Calu3 (cell line): ENCODE measurements around the gene RPS26. TPM values are rescaled to one million over a fixed set of nuclear protein-coding genes. Genes with fewer than 3 reads are reported as not detected.

Source experiments
- BruUV-seq: library from RNA; stranded (reverse); fragments of 400-500 nt; replicated peaks from 2 replicates; lab custom pipeline; 2021; lab: Mats Ljungman, UMichigan
- CTCF ChIA-PET: fragments of 300-600 bp; sonication (Branson Sonifier 250); formaldehyde crosslinking; loops from one replicate; lab custom pipeline; 2022; ENCODE audit warnings: antibody characterized with exemption; lab: Charles Lee
- DNase-seq: peaks from one replicate; pipeline ENCODE4 v3.0.0; 2022
- H3K27ac Mint-ChIP-seq: one replicate; pipeline ENCODE4 v1.8.0; 2022; ENCODE audit warnings: mixed read lengths; ENCODE audit not compliant: unreplicated experiment
- H3K27me3 Mint-ChIP-seq: one replicate; pipeline ENCODE4 v1.8.0; 2022; ENCODE audit warnings: mixed read lengths; ENCODE audit not compliant: unreplicated experiment
- H3K36me3 Mint-ChIP-seq: one replicate; pipeline ENCODE4 v1.8.0; 2022; ENCODE audit warnings: mild to moderate bottlenecking, moderate library complexity, mixed read lengths; ENCODE audit not compliant: insufficient read depth, unreplicated experiment
- H3K4me1 Mint-ChIP-seq: one replicate; pipeline ENCODE4 v1.8.0; 2022; ENCODE audit warnings: mild to moderate bottlenecking, low read depth, mixed read lengths; ENCODE audit not compliant: unreplicated experiment
- H3K4me3 Mint-ChIP-seq: one replicate; pipeline ENCODE4 v1.8.0; 2022; ENCODE audit warnings: mild to moderate bottlenecking, low read depth, moderate library complexity, mixed read lengths; ENCODE audit not compliant: unreplicated experiment
- H3K9me3 Mint-ChIP-seq: one replicate; pipeline ENCODE4 v1.8.0; 2022; ENCODE audit warnings: low read depth, mixed read lengths; ENCODE audit not compliant: unreplicated experiment
- CTCF ChIP-seq: fragments of 200-600 bp; IDR thresholded peaks from one replicate; pipeline ENCODE4 v1.8.0; 2022; ENCODE audit warnings: antibody characterized with exemption; ENCODE audit not compliant: unreplicated experiment
- intact Hi-C: fragments of 100-400 bp; cut with micrococcal nuclease; formaldehyde crosslinking; loops from one replicate; pipeline ENCODE4 v1.10.0; 2022; ENCODE audit not compliant: unreplicated experiment
- total RNA-seq: library from RNA; stranded (reverse); gene quantifications from 2 replicates; pipeline ENCODE4 v1.2.3, GENCODE V29; 2022

RPS26 gene
- total RNA-seq, 1 experiment from 2014 or later: 50.7 TPM

DNA sequence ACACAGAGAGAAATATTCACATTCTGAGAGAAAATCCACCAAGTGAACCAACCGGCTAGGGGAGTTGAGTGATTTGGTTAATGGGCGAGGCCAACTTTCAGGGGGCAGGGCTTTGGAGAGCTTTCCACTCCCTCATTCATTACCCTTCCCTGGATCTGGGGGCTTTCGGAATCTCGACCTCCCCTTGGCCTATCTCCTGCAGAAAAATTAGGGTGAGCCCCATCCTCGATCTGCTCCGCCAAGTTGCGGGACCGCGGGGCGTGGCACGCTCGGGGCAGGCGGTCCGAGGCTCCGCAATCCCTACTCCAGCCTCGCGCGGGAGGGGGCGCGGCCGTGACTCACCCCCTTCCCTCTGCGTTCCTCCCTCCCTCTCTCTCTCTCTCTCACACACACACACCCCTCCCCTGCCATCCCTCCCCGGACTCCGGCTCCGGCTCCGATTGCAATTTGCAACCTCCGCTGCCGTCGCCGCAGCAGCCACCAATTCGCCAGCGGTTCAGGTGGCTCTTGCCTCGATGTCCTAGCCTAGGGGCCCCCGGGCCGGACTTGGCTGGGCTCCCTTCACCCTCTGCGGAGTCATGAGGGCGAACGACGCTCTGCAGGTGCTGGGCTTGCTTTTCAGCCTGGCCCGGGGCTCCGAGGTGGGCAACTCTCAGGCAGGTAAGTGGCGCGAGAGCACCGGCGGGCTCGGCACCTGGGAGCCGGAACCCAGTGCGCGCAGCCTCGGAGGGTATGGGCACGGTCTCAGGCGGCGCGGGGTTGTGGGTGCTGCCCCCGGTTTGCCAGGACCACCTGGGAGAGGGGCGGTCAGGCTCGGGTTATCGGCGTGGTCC is 38.2 kb downstream of the RPS26 start, which contains the start of gene ERBB3:
ERBB3 (plus strand) TSS at position 443 of the 833 bp plus-strand sequence; CDS start at position 579, 136 bp downstream.
- no peak for TF ChIP-seq CTCF
- intact Hi-C loops: loop anchor here (1.0 kb wide), 1 partner anchor 33 kb away; no protein-coding TSS in a partner anchor
- Mint-ChIP-seq H3K27me3 (no peaks in the 10 kb centered on the region), H3K4me1 (peaks cover 24% of the 10 kb centered on the region), H3K36me3 (peaks cover 52% of the 10 kb centered on the region), H3K4me3 (peak within 1 kb of the TSS; percentile 99), H3K27ac (peak within 1 kb of the TSS; percentile 95), H3K9me3 (no peaks in the 10 kb centered on the region)
- BruUV-seq: no TSS peak
- CTCF ChIA-PET: interaction anchor here (0.5 to 1.7 kb wide), 14 partner anchors 11 to 416 kb away, joined by 3 to 23 read pairs (median 4); partner anchors contain the start of genes ORMDL2, PA2G4, SARNP and SMARCC2
- DNase-seq: peak; percentile 94

DNA sequence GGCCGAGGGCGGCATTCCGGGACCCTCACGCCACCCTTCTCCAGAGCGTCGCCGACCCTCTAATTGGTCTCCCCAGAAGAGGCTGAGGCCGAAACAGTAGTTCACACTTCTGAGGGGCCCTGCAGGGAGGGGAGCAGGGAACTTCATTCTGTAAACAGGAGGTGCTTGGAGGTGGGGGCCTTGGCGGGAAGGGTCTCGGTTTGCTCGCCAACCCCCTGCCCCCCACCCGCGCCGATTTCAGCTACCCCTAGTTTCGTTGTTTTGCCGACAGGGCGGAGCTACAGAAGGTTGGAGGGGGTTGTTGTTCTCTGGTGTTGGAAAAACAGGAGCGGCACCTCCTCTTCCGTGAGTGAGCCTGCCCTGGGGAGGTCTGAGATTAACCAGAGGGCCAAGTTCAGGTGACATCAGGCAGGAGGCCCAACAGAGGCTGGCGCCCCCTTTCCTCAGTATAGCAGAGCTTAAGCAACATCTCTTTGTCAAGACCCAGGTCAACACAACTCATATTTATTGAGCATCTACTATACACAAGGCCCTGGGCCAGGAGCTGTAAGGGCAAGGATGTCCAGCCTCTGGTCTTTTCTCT is 38.9 kb downstream of the RPS26 start:
- Mint-ChIP-seq H3K9me3 (no peaks in the 10 kb centered on the region), H3K27me3 (no peaks in the 10 kb centered on the region), H3K4me3 (peak overlapping the region; percentile 99), H3K36me3 (peaks cover 59% of the 10 kb centered on the region), H3K4me1 (peaks cover 24% of the 10 kb centered on the region), H3K27ac (peak overlapping the region; percentile 95)
- intact Hi-C loops: no loop called here
- peak; percentile 55 for DNase-seq
- CTCF ChIA-PET: interaction anchor here (0.7 to 1.7 kb wide), 7 partner anchors 10 to 263 kb away, joined by 3 to 6 read pairs (median 3); partner anchors contain the start of genes ORMDL2, PA2G4 and SARNP
- TF ChIP-seq CTCF: no peak
- no TSS peak for BruUV-seq

DNA sequence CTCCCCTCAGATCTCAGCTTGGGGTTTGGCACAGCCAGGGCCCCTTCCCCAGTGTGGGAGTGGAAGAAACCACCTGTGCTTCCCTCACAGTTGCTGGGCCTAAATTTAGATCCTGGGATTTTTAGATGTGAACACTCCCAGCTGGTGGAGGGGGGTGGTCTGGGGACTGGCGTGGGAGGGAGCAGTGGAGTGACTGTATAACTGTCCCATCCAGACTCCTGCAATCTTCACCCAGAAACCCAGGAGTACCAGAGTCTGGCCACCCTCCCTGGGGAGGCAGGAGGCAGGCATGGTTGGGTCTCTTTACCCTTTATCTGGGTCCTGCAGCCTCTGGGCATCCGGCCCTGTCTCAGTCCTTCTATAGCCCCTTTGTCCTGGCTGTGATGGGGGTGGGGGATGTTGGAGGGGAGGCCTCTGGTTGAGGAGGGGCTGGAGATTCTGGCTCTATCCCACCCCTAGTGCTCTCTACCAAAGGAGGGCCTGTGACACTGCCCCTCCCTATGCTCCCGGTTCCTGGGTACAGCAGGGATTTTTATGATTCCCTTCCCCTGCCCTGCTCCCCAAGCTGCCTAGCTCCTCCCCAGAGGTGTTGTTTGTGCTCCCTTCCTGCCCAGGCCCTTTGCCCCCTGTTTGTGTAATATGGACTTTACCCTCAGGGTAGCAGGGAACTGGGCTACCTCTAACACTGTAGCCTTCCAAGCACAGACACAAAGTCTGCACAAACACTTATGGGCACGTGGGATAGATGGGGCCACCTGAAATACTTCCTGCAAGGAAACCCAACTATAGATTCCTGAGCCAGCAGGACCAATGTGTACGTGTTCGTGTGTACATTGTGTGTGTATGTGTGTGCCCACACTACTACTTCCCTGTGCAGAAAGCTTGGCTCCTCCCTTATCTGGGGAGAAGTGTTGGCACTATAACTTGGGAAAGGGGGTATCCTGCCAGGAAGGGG is 40.0 kb downstream of the RPS26 start:
- peaks cover 31% of the 10 kb centered on the region for H3K4me1 Mint-ChIP-seq
- BruUV-seq: no TSS peak
- CTCF ChIA-PET: interaction anchor here (0.6 to 1.4 kb wide), 4 partner anchors 11 to 24 kb away, joined by 3 to 6 read pairs (median 3); partner anchors contain the start of gene PA2G4
- no peaks in the 10 kb centered on the region for H3K27me3 Mint-ChIP-seq
- peaks cover 69% of the 10 kb centered on the region for H3K36me3 Mint-ChIP-seq
- intact Hi-C loops: no loop called here
- TF ChIP-seq CTCF: no peak
- peak; percentile 60 for DNase-seq
- peak overlapping the region; percentile 95 for H3K27ac Mint-ChIP-seq
- no peaks in the 10 kb centered on the region for H3K9me3 Mint-ChIP-seq
- peak overlapping the region; percentile 99 for H3K4me3 Mint-ChIP-seq
